Liver (tissue), 3 donors: ENCODE data around the gene CLUH.

Experiments used
- EGR1 ChIP-seq, 2 donors: IDR thresholded peaks; 2 replicates each; pipeline ENCODE4 v1.6.1; 2016 to 2018; ENCODE audit warnings: antibody characterized with exemption in 2 of 2, low read depth in 2 of 2
- TAF1 ChIP-seq: conservative IDR thresholded peaks from 2 replicates; pipeline ENCODE4 v1.6.1; 2016; ENCODE audit warnings: antibody characterized with exemption, mild to moderate bottlenecking
- TF ChIP-seq, protein P1 (sequence below): fragments of 150-350 bp; IDR thresholded peaks from 2 replicates; pipeline ENCODE4 v1.5.1; 2017; ENCODE audit warnings: improper control_type of control experiment, low read depth, low read length; ENCODE audit not compliant: missing input control
- donor health status: healthy.
- donor health status: healthy.

DNA sequence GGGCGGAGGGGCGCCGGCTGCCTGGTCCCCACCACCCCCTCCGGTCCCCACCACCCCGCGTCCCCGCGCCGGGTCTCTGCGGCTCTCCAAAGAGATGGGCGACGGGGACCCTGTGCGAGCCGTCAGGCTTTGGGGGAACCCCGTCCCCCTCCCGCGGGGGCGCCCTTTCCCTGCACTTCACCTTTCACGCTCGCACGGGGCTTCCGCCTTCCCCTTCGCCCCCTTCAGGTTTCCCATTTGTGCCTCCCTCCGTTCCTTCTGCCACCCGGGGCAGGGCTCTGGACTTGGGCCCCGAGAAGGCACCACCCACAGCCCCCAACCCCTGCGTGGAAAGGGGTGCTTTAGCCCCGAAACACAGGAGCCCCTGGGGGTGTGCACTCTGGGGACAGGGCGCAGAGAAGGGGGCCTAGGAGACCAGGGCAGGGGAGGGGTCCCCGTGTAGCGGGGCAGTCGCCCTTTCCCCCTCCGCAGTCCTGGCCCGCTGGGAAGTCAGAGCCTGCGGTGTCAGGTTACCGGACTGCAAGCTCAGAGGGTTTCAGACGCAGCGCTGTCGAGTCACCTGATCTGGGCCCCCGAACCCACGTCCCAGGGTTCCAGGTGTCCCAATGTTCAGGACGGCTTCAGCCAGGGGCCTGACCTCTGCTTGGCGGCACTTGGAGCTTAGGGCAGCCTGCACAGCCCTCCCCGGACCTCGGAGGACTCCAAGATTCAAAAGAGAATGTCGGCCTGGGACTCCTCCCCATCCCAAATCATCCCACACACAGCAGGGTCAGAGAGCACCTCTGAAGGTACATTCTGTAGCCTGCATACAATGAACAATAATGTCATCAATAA lies 44.5 kb upstream of the CLUH start:
- TF ChIP-seq, protein P1, sequence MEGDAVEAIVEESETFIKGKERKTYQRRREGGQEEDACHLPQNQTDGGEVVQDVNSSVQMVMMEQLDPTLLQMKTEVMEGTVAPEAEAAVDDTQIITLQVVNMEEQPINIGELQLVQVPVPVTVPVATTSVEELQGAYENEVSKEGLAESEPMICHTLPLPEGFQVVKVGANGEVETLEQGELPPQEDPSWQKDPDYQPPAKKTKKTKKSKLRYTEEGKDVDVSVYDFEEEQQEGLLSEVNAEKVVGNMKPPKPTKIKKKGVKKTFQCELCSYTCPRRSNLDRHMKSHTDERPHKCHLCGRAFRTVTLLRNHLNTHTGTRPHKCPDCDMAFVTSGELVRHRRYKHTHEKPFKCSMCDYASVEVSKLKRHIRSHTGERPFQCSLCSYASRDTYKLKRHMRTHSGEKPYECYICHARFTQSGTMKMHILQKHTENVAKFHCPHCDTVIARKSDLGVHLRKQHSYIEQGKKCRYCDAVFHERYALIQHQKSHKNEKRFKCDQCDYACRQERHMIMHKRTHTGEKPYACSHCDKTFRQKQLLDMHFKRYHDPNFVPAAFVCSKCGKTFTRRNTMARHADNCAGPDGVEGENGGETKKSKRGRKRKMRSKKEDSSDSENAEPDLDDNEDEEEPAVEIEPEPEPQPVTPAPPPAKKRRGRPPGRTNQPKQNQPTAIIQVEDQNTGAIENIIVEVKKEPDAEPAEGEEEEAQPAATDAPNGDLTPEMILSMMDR, result no peak
- TF ChIP-seq TAF1 (no peak), EGR1 (IDR thresholded peaks at IDR 0.05; ENCODE audit: low read depth in 2 of 2) (no peak)
